ENCODE results near the gene TRPV4.

DNA sequence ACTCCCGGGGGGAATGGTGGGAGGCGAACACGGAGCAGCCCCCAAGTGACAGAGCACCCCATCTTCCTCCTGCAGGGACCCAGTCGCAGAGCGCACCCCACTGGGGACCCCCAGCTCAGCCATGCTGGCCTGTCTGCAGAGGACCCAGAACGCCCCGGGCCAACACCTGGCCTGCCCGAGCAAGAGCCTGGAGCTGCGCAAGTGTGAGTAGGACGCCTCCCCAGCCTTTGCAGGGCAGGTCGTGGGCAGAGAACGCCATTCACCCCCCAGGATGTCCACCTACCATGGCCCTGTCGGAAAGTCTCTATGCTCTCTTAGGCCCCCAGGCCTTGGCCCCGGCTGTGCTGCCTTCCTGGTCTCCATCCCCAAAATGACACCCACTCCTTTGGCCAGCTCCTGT, 89.2 kb downstream of the TRPV4 start:
- TF ChIP-seq CTCF (IDR thresholded peaks at IDR 0.05; ENCODE audit: extremely low read depth in 1 of 2, insufficient read depth in 1 of 2, low read depth in 1 of 2, low read length in 2 of 2), result no peak
- TF ChIP-seq MAX (IDR thresholded peaks at IDR 0.05; ENCODE audit: insufficient read depth, insufficient read length), result no peak
- TF ChIP-seq JUN (IDR thresholded peaks at IDR 0.05; ENCODE audit: borderline replicate concordance, insufficient read depth, insufficient read length, low read depth), result no peak
- TF ChIP-seq POLR2AphosphoS5 (IDR thresholded peaks at IDR 0.05; ENCODE audit: insufficient read depth, low read depth, low read length), result no peak
- no peak for TF ChIP-seq EZH2 (IDR thresholded peaks at IDR 0.05; ENCODE audit: borderline replicate concordance, low read depth, low read length, severe bottlenecking)
- no peak for TF ChIP-seq POLR2A (IDR thresholded peaks at IDR 0.05; ENCODE audit: low read depth, low read length)
- TF ChIP-seq GATA2 (IDR thresholded peaks at IDR 0.05; ENCODE audit: insufficient read depth, insufficient read length, low read depth, low read length), result no peak

All from endothelial cell of umbilical vein (primary cell).